Mesothelial cell of epicardium (in vitro differentiated cells): ENCODE data around the gene CFAP45. TPM values are rescaled to one million over a fixed set of nuclear protein-coding genes. Genes with fewer than 3 reads are reported as not detected.

Source experiments
- DNase-seq, 2 experiments: peaks; one replicate each; pipeline ENCODE4 v3.0.0; 2021; ENCODE audit warnings: low spot score in 2 of 2; ENCODE audit not compliant: unreplicated experiment in 2 of 2
- H3K27ac Mint-ChIP-seq: 2 replicates; pipeline ENCODE4 v1.8.0; 2021; ENCODE audit warnings: mixed read lengths
- H3K27me3 Mint-ChIP-seq: 2 replicates; pipeline ENCODE4 v1.8.0; 2021; ENCODE audit warnings: low read depth, mixed read lengths
- H3K36me3 Mint-ChIP-seq: 2 replicates; pipeline ENCODE4 v1.8.0; 2021; ENCODE audit warnings: mixed read lengths
- H3K4me1 Mint-ChIP-seq: 2 replicates; pipeline ENCODE4 v1.8.0; 2021; ENCODE audit warnings: mixed read lengths
- H3K4me3 Mint-ChIP-seq: 2 replicates; pipeline ENCODE4 v1.8.0; 2021; ENCODE audit warnings: mild to moderate bottlenecking, moderate library complexity, mixed read lengths
- H3K9me3 Mint-ChIP-seq: 2 replicates; pipeline ENCODE4 v1.8.0; 2021; ENCODE audit warnings: mixed read lengths
- CTCF ChIP-seq: fragments of 200-600 bp; sonication (generic); IDR thresholded peaks from one replicate; pipeline ENCODE4 v1.5.0; 2021; ENCODE audit warnings: antibody characterized with exemption; ENCODE audit not compliant: unreplicated experiment
- total RNA-seq: library from RNA; stranded (reverse); gene quantifications from 3 replicates; pipeline ENCODE4 v1.2.1, GENCODE V29; 2021

Gene CFAP45
- total RNA-seq, 1 donor from 2014 or later, result 0.20 TPM

- DNase-seq, result no peak
- H3K36me3 Mint-ChIP-seq, result no peaks in the 10 kb centered on the region
- no peaks in the 10 kb centered on the region for H3K9me3 Mint-ChIP-seq
- no peak for TF ChIP-seq CTCF
- no peak overlapping the region for H3K4me3 Mint-ChIP-seq
- H3K4me1 Mint-ChIP-seq, result peaks cover 5% of the 10 kb centered on the region
- peaks cover 11% of the 10 kb centered on the region for H3K27me3 Mint-ChIP-seq
- no peak overlapping the region for H3K27ac Mint-ChIP-seq
Measured at GRCh38 chr1:159862031-159862430, 37.9 kb downstream of the CFAP45 start.

GRCh38 chr1:159861218-159861617 is 38.7 kb downstream of the CFAP45 start:
- no peaks in the 10 kb centered on the region for H3K9me3 Mint-ChIP-seq
- H3K27me3 Mint-ChIP-seq, result peaks cover 11% of the 10 kb centered on the region
- no peak overlapping the region for H3K27ac Mint-ChIP-seq
- DNase-seq, result no peak
- TF ChIP-seq CTCF, result no peak
- H3K4me3 Mint-ChIP-seq, result no peak overlapping the region
- no peaks in the 10 kb centered on the region for H3K36me3 Mint-ChIP-seq
- H3K4me1 Mint-ChIP-seq, result peaks cover 3% of the 10 kb centered on the region

GRCh38 chr1:159860456-159860855 is 39.5 kb downstream of the CFAP45 start:
- peaks cover 3% of the 10 kb centered on the region for H3K4me1 Mint-ChIP-seq
- peaks cover 10% of the 10 kb centered on the region for H3K27me3 Mint-ChIP-seq
- H3K4me3 Mint-ChIP-seq, result no peak overlapping the region
- no peak for DNase-seq
- no peak for TF ChIP-seq CTCF
- H3K9me3 Mint-ChIP-seq, result no peaks in the 10 kb centered on the region
- H3K36me3 Mint-ChIP-seq, result no peaks in the 10 kb centered on the region
- no peak overlapping the region for H3K27ac Mint-ChIP-seq

GRCh38 chr1:159859767-159860322 is 40.1 kb downstream of the CFAP45 start:
- no peak for DNase-seq
- TF ChIP-seq CTCF, result no peak
- H3K27me3 Mint-ChIP-seq, result peaks cover 10% of the 10 kb centered on the region
- peaks cover 7% of the 10 kb centered on the region for H3K4me1 Mint-ChIP-seq
- H3K36me3 Mint-ChIP-seq, result no peaks in the 10 kb centered on the region
- no peaks in the 10 kb centered on the region for H3K9me3 Mint-ChIP-seq
- no peak overlapping the region for H3K4me3 Mint-ChIP-seq
- no peak overlapping the region for H3K27ac Mint-ChIP-seq

- Mint-ChIP-seq H3K4me1 (peaks cover 19% of the 10 kb centered on the region), H3K9me3 (no peaks in the 10 kb centered on the region), H3K4me3 (no peak overlapping the region), H3K27me3 (peaks cover 10% of the 10 kb centered on the region), H3K27ac (no peak overlapping the region), H3K36me3 (no peaks in the 10 kb centered on the region)
- no peak for DNase-seq
- TF ChIP-seq CTCF, result no peak
Measured at GRCh38 chr1:159857889-159858288, 42.1 kb downstream of the CFAP45 start.

GRCh38 chr1:159856576-159856975 is 43.4 kb downstream of the CFAP45 start:
- Mint-ChIP-seq H3K27me3 (peaks cover 4% of the 10 kb centered on the region), H3K9me3 (no peaks in the 10 kb centered on the region), H3K36me3 (no peaks in the 10 kb centered on the region), H3K4me3 (no peak overlapping the region), H3K27ac (no peak overlapping the region), H3K4me1 (peaks cover 22% of the 10 kb centered on the region)
- no peak for DNase-seq
- TF ChIP-seq CTCF, result no peak
